ENCODE results near the gene DMRTA2. TPM values are rescaled to one million over a fixed set of nuclear protein-coding genes. Genes with fewer than 3 reads are reported as not detected.
"Not testable (repeated sequence)": the region's sequence is repeated elsewhere in the genome, so short reads cannot be mapped to it uniquely, and the experiment has no call there.

DMRTA2 gene
- total and polyA plus RNA-seq, 2 donors (not counting 3 experiments of a cell fraction or from before 2014, with no cell fraction given) = not detected

DNA sequence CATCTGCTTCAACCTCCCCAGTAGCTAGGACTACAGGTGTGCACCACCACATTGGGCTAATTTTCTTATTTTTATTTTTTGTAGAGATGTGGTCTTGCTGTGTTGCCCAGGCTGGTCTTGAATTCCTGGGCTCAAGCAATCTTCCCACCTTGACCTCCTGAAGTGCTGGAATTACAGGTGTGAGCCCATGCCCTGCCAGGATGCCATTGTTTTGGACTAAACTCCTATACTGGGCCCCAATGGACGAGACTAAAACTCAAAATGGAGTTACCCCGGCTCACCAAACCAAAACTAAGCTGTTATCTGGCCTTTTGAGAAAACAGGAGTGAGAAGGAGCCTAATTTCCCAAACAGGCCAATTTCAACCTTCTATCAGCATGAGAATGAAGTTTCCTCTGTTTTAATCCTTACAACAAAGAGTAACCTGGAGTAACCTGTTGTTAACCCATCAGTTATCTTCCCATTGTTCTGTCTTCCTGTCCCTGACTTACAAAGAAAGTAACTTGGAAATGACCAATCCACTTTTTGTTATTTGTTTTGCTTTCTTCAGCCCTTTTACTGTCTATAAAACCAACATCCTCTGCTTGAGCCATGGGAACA lies 29.6 kb downstream of the DMRTA2 start:
- BruUV-seq (replicated peaks) = no TSS peak
- H3K27me3 ChIP-seq (ENCODE audit: control insufficient read depth in 2 of 2, insufficient read depth in 2 of 2, low read length in 2 of 2) = no peaks in the 10 kb centered on the region
- CTCF ChIA-PET = interaction anchor here (1.3 kb wide), 1 partner anchor 310 kb away, joined by 3 read pairs; no protein-coding TSS in a partner anchor
- dilution Hi-C loops (cut with MboI; ENCODE audit: extremely low pct_ligation_motif_present, low sequenced_read_pairs) (no loop called here), intact Hi-C loops (cut with micrococcal nuclease) (no loop called here)
- no peak overlapping the region for H3K4me2 ChIP-seq (ENCODE audit: insufficient read depth, low read length)
- no peak overlapping the region for H3K27ac ChIP-seq (ENCODE audit: insufficient read depth, low read depth, low read length)
- no peaks in the 10 kb centered on the region for H3K4me1 ChIP-seq (ENCODE audit: control insufficient read depth, extremely low read depth, insufficient read depth, low read length)
- H3K4me3 ChIP-seq (replicated peaks in 1 of 3; ENCODE audit: insufficient read depth in 1 of 3, low read depth in 1 of 3, low read length in 3 of 3) = no peak overlapping the region
- TF ChIP-seq, protein P1, sequence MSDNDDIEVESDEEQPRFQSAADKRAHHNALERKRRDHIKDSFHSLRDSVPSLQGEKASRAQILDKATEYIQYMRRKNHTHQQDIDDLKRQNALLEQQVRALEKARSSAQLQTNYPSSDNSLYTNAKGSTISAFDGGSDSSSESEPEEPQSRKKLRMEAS (IDR thresholded peaks at IDR 0.05; ENCODE audit: insufficient read depth, insufficient read length) = no peak
- TF ChIP-seq GATA2 (IDR thresholded peaks at IDR 0.05; ENCODE audit: insufficient read depth, insufficient read length, low read depth, low read length) (no peak), EZH2 (IDR thresholded peaks at IDR 0.05; ENCODE audit: borderline replicate concordance, low read depth, low read length, severe bottlenecking) (no peak), FOS (IDR thresholded peaks at IDR 0.05; ENCODE audit: borderline replicate concordance, insufficient read depth, low read length) (no peak), POLR2A (IDR thresholded peaks at IDR 0.05; ENCODE audit: low read depth, low read length) (no peak), JUN (IDR thresholded peaks at IDR 0.05; ENCODE audit: borderline replicate concordance, insufficient read depth, insufficient read length, low read depth) (no peak), POLR2AphosphoS5 (IDR thresholded peaks at IDR 0.05; ENCODE audit: insufficient read depth, low read depth, low read length) (no peak), MYC (IDR thresholded peaks at IDR 0.05; ENCODE audit: low read depth, low read length) (no peak)
- TF ChIP-seq, protein P2, sequence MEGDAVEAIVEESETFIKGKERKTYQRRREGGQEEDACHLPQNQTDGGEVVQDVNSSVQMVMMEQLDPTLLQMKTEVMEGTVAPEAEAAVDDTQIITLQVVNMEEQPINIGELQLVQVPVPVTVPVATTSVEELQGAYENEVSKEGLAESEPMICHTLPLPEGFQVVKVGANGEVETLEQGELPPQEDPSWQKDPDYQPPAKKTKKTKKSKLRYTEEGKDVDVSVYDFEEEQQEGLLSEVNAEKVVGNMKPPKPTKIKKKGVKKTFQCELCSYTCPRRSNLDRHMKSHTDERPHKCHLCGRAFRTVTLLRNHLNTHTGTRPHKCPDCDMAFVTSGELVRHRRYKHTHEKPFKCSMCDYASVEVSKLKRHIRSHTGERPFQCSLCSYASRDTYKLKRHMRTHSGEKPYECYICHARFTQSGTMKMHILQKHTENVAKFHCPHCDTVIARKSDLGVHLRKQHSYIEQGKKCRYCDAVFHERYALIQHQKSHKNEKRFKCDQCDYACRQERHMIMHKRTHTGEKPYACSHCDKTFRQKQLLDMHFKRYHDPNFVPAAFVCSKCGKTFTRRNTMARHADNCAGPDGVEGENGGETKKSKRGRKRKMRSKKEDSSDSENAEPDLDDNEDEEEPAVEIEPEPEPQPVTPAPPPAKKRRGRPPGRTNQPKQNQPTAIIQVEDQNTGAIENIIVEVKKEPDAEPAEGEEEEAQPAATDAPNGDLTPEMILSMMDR (IDR thresholded peaks at IDR 0.05; ENCODE audit: extremely low read depth in 1 of 2, insufficient read depth in 1 of 2, low read depth in 1 of 2, low read length in 2 of 2) = no peak
- POLR2A ChIA-PET = no interaction called here
- H3K9me1 ChIP-seq (replicated peaks; ENCODE audit: control insufficient read depth, extremely low read depth, insufficient read depth, low read length) = no peaks in the 10 kb centered on the region
- DNase-seq (ENCODE audit: low read depth, low spot score) = no peak
- no peak overlapping the region for H3K9ac ChIP-seq (replicated peaks; ENCODE audit: extremely low read depth, insufficient read depth, low read length)
- no peaks in the 10 kb centered on the region for H3K9me3 ChIP-seq (replicated peaks; ENCODE audit: control insufficient read depth, insufficient read depth, low read length)
- H4K20me1 ChIP-seq (replicated peaks; ENCODE audit: control insufficient read depth, extremely low read depth, insufficient read depth, low read length) = no peaks in the 10 kb centered on the region
- no peaks in the 10 kb centered on the region for H3K79me2 ChIP-seq (ENCODE audit: control insufficient read depth, insufficient read depth, low read length)
- no peaks in the 10 kb centered on the region for H3K36me3 ChIP-seq (ENCODE audit: control insufficient read depth in 2 of 2, extremely low read depth in 1 of 2, insufficient read depth in 2 of 2, low read length in 2 of 2)
- FAIRE-seq = no peak
- no peak overlapping the region for H2AFZ ChIP-seq (ENCODE audit: low read depth, low read length)

DNA sequence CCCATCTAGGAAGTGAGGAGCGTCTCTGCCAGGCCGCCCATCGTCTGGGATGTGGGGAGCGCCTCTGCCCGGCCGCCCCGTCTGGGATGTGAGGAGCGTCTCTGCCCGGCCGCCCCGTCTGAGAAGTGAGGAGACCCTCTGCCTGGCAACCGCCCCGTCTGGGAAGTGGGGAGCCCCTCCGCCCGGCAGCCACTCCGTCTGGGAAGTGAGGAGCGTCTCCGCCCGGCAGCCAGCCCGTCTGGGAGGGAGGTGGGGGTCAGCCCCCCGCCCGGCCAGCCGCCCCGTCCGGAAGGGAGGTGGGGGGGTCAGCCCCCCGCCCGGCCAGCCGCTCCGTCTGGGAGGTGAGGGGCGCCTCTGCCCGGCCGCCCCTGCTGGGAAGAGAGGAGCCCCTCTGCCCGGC lies 41.7 kb downstream of the DMRTA2 start:
- H3K27me3 ChIP-seq (ENCODE audit: control insufficient read depth in 2 of 2, insufficient read depth in 2 of 2, low read length in 2 of 2); DNase-seq (ENCODE audit: low read depth, low spot score); intact Hi-C loops (cut with micrococcal nuclease); H3K36me3 ChIP-seq (ENCODE audit: control insufficient read depth in 2 of 2, extremely low read depth in 1 of 2, insufficient read depth in 2 of 2, low read length in 2 of 2); H3K4me2 ChIP-seq (ENCODE audit: insufficient read depth, low read length); FAIRE-seq; H3K9me3 ChIP-seq (replicated peaks; ENCODE audit: control insufficient read depth, insufficient read depth, low read length); BruUV-seq (replicated peaks); H3K9ac ChIP-seq (replicated peaks; ENCODE audit: extremely low read depth, insufficient read depth, low read length); H3K4me1 ChIP-seq (ENCODE audit: control insufficient read depth, extremely low read depth, insufficient read depth, low read length); H3K9me1 ChIP-seq (replicated peaks; ENCODE audit: control insufficient read depth, extremely low read depth, insufficient read depth, low read length); dilution Hi-C loops (cut with MboI; ENCODE audit: extremely low pct_ligation_motif_present, low sequenced_read_pairs); H3K4me3 ChIP-seq (replicated peaks in 1 of 3; ENCODE audit: insufficient read depth in 1 of 3, low read depth in 1 of 3, low read length in 3 of 3); H2AFZ ChIP-seq (ENCODE audit: low read depth, low read length); H3K79me2 ChIP-seq (ENCODE audit: control insufficient read depth, insufficient read depth, low read length); H3K27ac ChIP-seq (ENCODE audit: insufficient read depth, low read depth, low read length); CTCF ChIA-PET; POLR2A ChIA-PET; H4K20me1 ChIP-seq (replicated peaks; ENCODE audit: control insufficient read depth, extremely low read depth, insufficient read depth, low read length): not testable (repeated sequence)

Data from endothelial cell of umbilical vein (primary cell).